NB4 (cell line): ENCODE measurements around the gene EVA1C.

Experiments used
- MYC ChIP-seq: IDR thresholded peaks from 2 replicates; pipeline ENCODE4 v1.6.1; 2011; ENCODE audit warnings: low read depth, low read length
- POLR2A ChIP-seq: IDR thresholded peaks from 2 replicates; pipeline ENCODE4 v1.6.1; 2011; ENCODE audit warnings: mild to moderate bottlenecking; ENCODE audit not compliant: insufficient read length; ENCODE audit errors: extremely low read depth
- TF ChIP-seq, protein P1 (sequence below): IDR thresholded peaks from 2 replicates; pipeline ENCODE4 v1.6.1; 2011; ENCODE audit warnings: low read depth, low read length
- TF ChIP-seq, protein P2 (sequence below): IDR thresholded peaks from one replicate; pipeline ENCODE4 v1.5.1; 2012; ENCODE audit warnings: low read depth, low read length

GRCh38 chr21:32392299-32392879, 20.1 kb upstream of the EVA1C start:
- TF ChIP-seq, protein P1, sequence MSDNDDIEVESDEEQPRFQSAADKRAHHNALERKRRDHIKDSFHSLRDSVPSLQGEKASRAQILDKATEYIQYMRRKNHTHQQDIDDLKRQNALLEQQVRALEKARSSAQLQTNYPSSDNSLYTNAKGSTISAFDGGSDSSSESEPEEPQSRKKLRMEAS: no peak
- TF ChIP-seq, protein P2, sequence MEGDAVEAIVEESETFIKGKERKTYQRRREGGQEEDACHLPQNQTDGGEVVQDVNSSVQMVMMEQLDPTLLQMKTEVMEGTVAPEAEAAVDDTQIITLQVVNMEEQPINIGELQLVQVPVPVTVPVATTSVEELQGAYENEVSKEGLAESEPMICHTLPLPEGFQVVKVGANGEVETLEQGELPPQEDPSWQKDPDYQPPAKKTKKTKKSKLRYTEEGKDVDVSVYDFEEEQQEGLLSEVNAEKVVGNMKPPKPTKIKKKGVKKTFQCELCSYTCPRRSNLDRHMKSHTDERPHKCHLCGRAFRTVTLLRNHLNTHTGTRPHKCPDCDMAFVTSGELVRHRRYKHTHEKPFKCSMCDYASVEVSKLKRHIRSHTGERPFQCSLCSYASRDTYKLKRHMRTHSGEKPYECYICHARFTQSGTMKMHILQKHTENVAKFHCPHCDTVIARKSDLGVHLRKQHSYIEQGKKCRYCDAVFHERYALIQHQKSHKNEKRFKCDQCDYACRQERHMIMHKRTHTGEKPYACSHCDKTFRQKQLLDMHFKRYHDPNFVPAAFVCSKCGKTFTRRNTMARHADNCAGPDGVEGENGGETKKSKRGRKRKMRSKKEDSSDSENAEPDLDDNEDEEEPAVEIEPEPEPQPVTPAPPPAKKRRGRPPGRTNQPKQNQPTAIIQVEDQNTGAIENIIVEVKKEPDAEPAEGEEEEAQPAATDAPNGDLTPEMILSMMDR: no peak
- no peak for TF ChIP-seq POLR2A
- no peak for TF ChIP-seq MYC
